CD14-positive monocyte (primary cell): ENCODE results near the gene MARVELD3. TPM values are rescaled to one million over a fixed set of nuclear protein-coding genes. Genes with fewer than 3 reads are reported as not detected.

ENCODE experiments used
- DNase-seq, 3 donors: peaks; one replicate each; pipeline ENCODE4 v3.0.0-alpha.2; 2011 to 2022
- H2AFZ ChIP-seq: 2 replicates; pipeline ENCODE4 v1.6.0; 2012; ENCODE audit warnings: mild to moderate bottlenecking, low read depth, low read length, inconsistent platforms; ENCODE audit not compliant: insufficient read depth, poor library complexity, severe bottlenecking
- H3K27ac ChIP-seq, 2 donors: 1 replicate in 1 of 2; 2 replicates in 1 of 2; pipeline ENCODE4 v1.5.1; 2012 to 2013; ENCODE audit warnings: low read length in 2 of 2, control low read depth in 1 of 2, inconsistent platforms in 1 of 2, low read depth in 1 of 2, mild to moderate bottlenecking in 1 of 2
- H3K27me3 ChIP-seq, 2 donors: one replicate each; pipeline versions ENCODE4 v1.6.0 to v1.6.1; 2011 to 2013; ENCODE audit warnings: low read length in 2 of 2; ENCODE audit not compliant: control insufficient read depth in 2 of 2, insufficient read depth in 2 of 2
- H3K36me3 ChIP-seq, 2 donors: replicated peaks in 1 of 2; 1 replicate in 1 of 2; 2 replicates in 1 of 2; pipeline versions ENCODE4 v1.5.1 to v1.6.1; 2012 to 2013; ENCODE audit warnings: low read length in 2 of 2, control low read depth in 1 of 2, inconsistent platforms in 1 of 2, mild to moderate bottlenecking in 1 of 2; ENCODE audit not compliant: insufficient read depth in 2 of 2, control insufficient read depth in 1 of 2
- H3K4me1 ChIP-seq, 2 donors: 1 replicate in 1 of 2; 2 replicates in 1 of 2; pipeline versions ENCODE4 v1.5.1 to v1.6.1; 2012 to 2013; ENCODE audit warnings: low read length in 2 of 2, control low read depth in 1 of 2, inconsistent platforms in 1 of 2, mild to moderate bottlenecking in 1 of 2, moderate library complexity in 1 of 2; ENCODE audit not compliant: insufficient read depth in 2 of 2, control insufficient read depth in 1 of 2
- H3K4me2 ChIP-seq: replicated peaks from 2 replicates; pipeline ENCODE3; 2012; ENCODE audit warnings: low read length, moderate library complexity, mild to moderate bottlenecking; ENCODE audit not compliant: poor library complexity, severe bottlenecking; ENCODE audit errors: extremely low read depth
- H3K4me3 ChIP-seq, 3 experiments: fragments of 200-600 bp in 1 of 3; sonication (generic) in 1 of 3; replicated peaks in 1 of 3; 1 replicate in 2 of 3; 2 replicates in 1 of 3; pipeline ENCODE4 v1.5.1; 2011 to 2013; ENCODE audit warnings: low read length in 3 of 3, mild to moderate bottlenecking in 3 of 3, control low read depth in 2 of 3, low read depth in 2 of 3, inconsistent platforms in 1 of 3, moderate library complexity in 1 of 3
- H3K79me2 ChIP-seq: 2 replicates; pipeline ENCODE4 v1.6.0; 2012; ENCODE audit warnings: mild to moderate bottlenecking, control low read depth, inconsistent platforms, low read length, moderate library complexity; ENCODE audit not compliant: insufficient read depth
- H3K9ac ChIP-seq: 2 replicates; pipeline ENCODE4 v1.6.0; 2017; ENCODE audit warnings: low read length, mild to moderate bottlenecking; ENCODE audit not compliant: insufficient read depth, poor library complexity, severe bottlenecking
- H3K9me3 ChIP-seq, 2 donors: replicated peaks in 1 of 2; 1 replicate in 1 of 2; 2 replicates in 1 of 2; pipeline versions ENCODE4 v1.5.1 to v1.6.1; 2012 to 2013; ENCODE audit warnings: low read length in 2 of 2, control low read depth in 1 of 2; ENCODE audit not compliant: control insufficient read depth in 1 of 2, insufficient read depth in 1 of 2
- H4K20me1 ChIP-seq: 2 replicates; pipeline ENCODE4 v1.6.0; 2012; ENCODE audit warnings: mild to moderate bottlenecking, low read length, control low read depth, moderate library complexity; ENCODE audit not compliant: insufficient read depth
- H3K27ac Mint-ChIP-seq, 7 donors: one replicate each; pipeline ENCODE4 v1.8.0; 2020; ENCODE audit warnings: mild to moderate bottlenecking in 7 of 7, mixed read lengths in 7 of 7, moderate library complexity in 6 of 7, inconsistent platforms in 2 of 7
- H3K27me3 Mint-ChIP-seq, 3 donors: one replicate each; pipeline ENCODE4 v1.8.0; 2021 to 2022; ENCODE audit warnings: low read depth in 3 of 3, mild to moderate bottlenecking in 3 of 3, mixed read lengths in 3 of 3, moderate library complexity in 3 of 3, inconsistent platforms in 1 of 3
- H3K36me3 Mint-ChIP-seq, 2 donors: one replicate each; pipeline ENCODE4 v1.8.0; 2020; ENCODE audit warnings: mixed read lengths in 2 of 2, inconsistent platforms in 1 of 2, mild to moderate bottlenecking in 1 of 2
- H3K4me1 Mint-ChIP-seq: one replicate; pipeline ENCODE4 v1.8.0; 2020; ENCODE audit warnings: mild to moderate bottlenecking, mixed read lengths
- H3K4me3 Mint-ChIP-seq, 2 donors: one replicate each; pipeline ENCODE4 v1.8.0; 2020; ENCODE audit warnings: mild to moderate bottlenecking in 2 of 2, mixed read lengths in 2 of 2, moderate library complexity in 1 of 2
- H3K9me3 Mint-ChIP-seq, 7 donors: one replicate each; pipeline ENCODE4 v1.8.0; 2020 to 2022; ENCODE audit warnings: mixed read lengths in 7 of 7, mild to moderate bottlenecking in 6 of 7, moderate library complexity in 6 of 7, inconsistent platforms in 2 of 7
- WGBS: methylation state at CpG from one replicate; pipeline ENCODE4 v1.1.5; 2013; ENCODE audit warnings: missing lambda C conversion rate; ENCODE audit not compliant: insufficient coverage; 5-methylcytosine and 5-hydroxymethylcytosine counted together
- intact Hi-C, 2 donors: fragments of 100-400 bp; cut with micrococcal nuclease; formaldehyde crosslinking; loops; one replicate each; pipeline versions ENCODE4 v1.15.0 to v1.15.1; 2023
- polyA plus RNA-seq, 3 donors: library from polyadenylated mRNA; depleted of rRNA in 1 of 3; unstranded in 2 of 3; stranded (reverse) in 1 of 3; fragments of 300-500 nt in 2 of 3; fragments of >200 nt in 1 of 3; fragmentation: Illumina TruSeq in 2 of 3; gene quantifications; 1 replicate in 2 of 3; 2 replicates in 1 of 3; pipeline ENCODE4 v1.2.3, GENCODE V29; 2012 to 2021
- TF ChIP-seq, protein P1 (sequence below): fragments of 200-600 bp; IDR thresholded peaks from one replicate; pipeline ENCODE4 v1.8.0; 2022; ENCODE audit warnings: antibody characterized with exemption, mild to moderate bottlenecking

Gene MARVELD3
- polyA plus RNA-seq, 3 donors, result 0.12 TPM; not detected in 2

DNA sequence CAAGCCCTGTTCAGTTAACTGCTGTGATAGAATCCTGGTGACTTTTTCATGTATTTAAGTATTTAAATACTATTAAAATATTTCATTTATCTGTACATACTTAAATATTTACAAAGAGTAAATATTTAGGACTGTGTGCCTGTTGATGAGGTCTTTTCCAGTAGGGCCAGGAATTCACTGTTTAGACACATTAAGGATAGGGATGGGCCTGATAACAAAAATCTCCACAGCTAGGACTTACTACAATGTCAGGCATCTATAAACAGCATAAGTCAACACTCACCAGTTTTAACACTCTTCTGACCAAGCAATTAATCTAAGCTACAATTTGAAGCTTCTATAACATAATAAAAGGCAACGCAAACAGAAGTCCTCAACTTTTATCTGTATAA is 47.6 kb downstream of the MARVELD3 start:
- H3K36me3 ChIP-seq, result peaks cover 4 to 26% of the 10 kb centered on the region in 2 donors
- DNase-seq, result no peak
- TF ChIP-seq, protein P1, sequence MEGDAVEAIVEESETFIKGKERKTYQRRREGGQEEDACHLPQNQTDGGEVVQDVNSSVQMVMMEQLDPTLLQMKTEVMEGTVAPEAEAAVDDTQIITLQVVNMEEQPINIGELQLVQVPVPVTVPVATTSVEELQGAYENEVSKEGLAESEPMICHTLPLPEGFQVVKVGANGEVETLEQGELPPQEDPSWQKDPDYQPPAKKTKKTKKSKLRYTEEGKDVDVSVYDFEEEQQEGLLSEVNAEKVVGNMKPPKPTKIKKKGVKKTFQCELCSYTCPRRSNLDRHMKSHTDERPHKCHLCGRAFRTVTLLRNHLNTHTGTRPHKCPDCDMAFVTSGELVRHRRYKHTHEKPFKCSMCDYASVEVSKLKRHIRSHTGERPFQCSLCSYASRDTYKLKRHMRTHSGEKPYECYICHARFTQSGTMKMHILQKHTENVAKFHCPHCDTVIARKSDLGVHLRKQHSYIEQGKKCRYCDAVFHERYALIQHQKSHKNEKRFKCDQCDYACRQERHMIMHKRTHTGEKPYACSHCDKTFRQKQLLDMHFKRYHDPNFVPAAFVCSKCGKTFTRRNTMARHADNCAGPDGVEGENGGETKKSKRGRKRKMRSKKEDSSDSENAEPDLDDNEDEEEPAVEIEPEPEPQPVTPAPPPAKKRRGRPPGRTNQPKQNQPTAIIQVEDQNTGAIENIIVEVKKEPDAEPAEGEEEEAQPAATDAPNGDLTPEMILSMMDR, result no peak
- no peaks in the 10 kb centered on the region for H3K9me3 Mint-ChIP-seq
- no peaks in the 10 kb centered on the region for H4K20me1 ChIP-seq
- H3K27me3 Mint-ChIP-seq, result no peaks in the 10 kb centered on the region
- H3K27me3 ChIP-seq, result no peaks in the 10 kb centered on the region
- no peaks in the 10 kb centered on the region for H3K79me2 ChIP-seq
- no peak overlapping the region for H3K4me2 ChIP-seq
- H3K4me3 ChIP-seq, result no peak overlapping the region
- no peak overlapping the region for H3K27ac Mint-ChIP-seq
- no peak overlapping the region for H2AFZ ChIP-seq
- no peak overlapping the region for H3K9ac ChIP-seq
- no peak overlapping the region for H3K4me3 Mint-ChIP-seq
- no CpG with 5 or more reads among the region's 1 CpG for WGBS
- no peaks in the 10 kb centered on the region for H3K9me3 ChIP-seq
- H3K36me3 Mint-ChIP-seq, result peaks cover 31 to 38% of the 10 kb centered on the region in 2 donors
- intact Hi-C loops, result no loop called here
- H3K4me1 ChIP-seq, result no peaks in the 10 kb centered on the region
- no peak overlapping the region for H3K27ac ChIP-seq
- H3K4me1 Mint-ChIP-seq, result no peaks in the 10 kb centered on the region

DNA sequence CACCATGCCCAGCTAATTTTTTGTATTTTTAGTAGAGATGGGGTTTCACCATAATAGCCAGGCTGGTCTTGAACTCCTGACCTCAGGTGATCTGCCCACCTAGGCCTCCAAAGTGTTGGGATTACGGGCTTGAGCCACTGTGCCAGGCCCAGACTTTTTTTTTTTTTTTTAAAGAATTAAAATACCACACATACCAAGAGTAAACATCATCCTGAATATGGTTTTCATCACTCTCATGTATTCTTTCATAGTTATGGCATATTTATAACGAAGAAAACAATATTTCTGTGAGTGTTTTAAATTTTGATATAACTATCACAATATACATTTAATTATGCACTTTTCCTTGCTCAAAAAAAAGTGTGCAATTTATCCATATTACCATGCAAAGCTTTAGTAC is 48.2 kb downstream of the MARVELD3 start:
- H3K27ac ChIP-seq, result no peak overlapping the region
- TF ChIP-seq, protein P1, result no peak
- Mint-ChIP-seq H3K9me3 (no peaks in the 10 kb centered on the region), H3K36me3 (peaks cover 29 to 34% of the 10 kb centered on the region in 2 donors), H3K4me1 (no peaks in the 10 kb centered on the region), H3K27ac (no peak overlapping the region), H3K27me3 (no peaks in the 10 kb centered on the region), H3K4me3 (no peak overlapping the region)
- no peak overlapping the region for H3K4me3 ChIP-seq
- no peaks in the 10 kb centered on the region for H3K79me2 ChIP-seq
- no peaks in the 10 kb centered on the region for H4K20me1 ChIP-seq
- no peak for DNase-seq
- H3K9me3 ChIP-seq, result no peaks in the 10 kb centered on the region
- no peaks in the 10 kb centered on the region for H3K4me1 ChIP-seq
- H2AFZ ChIP-seq, result no peak overlapping the region
- no peaks in the 10 kb centered on the region for H3K27me3 ChIP-seq
- intact Hi-C loops, result no loop called here
- H3K36me3 ChIP-seq, result peaks cover 4 to 22% of the 10 kb centered on the region in 2 donors
- WGBS, result no CpG with 5 or more reads among the region's 2 CpGs
- H3K9ac ChIP-seq, result no peak overlapping the region
- H3K4me2 ChIP-seq, result no peak overlapping the region
